ENCODE results near the gene SMARCB1.
A peak's percentile ranks its signal among the peaks of the same experiment; 100 is the strongest.

DNA sequence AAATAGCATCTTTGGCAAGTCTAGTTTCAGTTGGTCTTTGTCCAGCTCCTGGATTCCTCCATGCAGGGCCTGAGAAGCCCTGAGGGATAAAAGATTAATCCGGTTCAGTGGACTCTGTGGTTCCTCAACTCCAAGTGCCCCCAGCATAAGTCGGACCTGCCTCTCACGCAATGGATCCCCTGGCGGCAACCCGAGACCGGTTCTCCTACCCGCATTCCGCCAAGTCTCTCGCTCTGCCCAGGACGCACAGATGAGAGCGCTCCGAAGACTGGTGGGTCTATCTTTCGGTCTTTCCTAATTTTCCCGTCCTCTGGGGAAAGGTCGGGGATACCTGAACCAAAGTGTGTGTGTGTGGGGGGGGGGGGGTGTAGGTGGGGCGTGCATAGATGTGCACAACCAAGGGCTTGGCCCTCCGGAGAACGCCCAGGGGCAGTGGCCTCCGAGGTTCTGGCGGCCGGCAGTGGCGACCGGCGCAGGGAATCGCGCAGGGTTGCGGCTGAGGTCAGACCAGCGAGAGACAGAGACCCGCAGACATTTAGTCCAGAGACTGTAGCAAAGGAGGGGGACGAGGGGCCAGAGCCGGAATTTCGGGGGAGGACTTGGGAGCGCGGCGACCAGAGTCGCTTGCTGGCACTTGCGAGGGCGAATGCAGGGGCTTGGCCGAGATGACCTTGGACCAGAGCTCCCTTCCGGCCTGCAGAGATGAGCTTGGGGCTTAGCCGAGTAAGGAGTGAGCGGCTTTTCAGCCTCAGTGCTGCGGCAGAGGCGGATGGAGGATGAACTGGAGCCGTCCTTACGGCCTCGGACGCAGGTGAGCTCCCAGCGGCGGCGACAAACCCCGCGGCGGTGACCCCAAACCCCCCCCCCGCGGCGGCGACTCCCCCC is 70.2 kb downstream of the SMARCB1 start:
- TF ChIP-seq, protein P1, sequence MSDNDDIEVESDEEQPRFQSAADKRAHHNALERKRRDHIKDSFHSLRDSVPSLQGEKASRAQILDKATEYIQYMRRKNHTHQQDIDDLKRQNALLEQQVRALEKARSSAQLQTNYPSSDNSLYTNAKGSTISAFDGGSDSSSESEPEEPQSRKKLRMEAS (IDR thresholded peaks at IDR 0.05; ENCODE audit: low read depth), result no peak
- TF ChIP-seq, protein P2, sequence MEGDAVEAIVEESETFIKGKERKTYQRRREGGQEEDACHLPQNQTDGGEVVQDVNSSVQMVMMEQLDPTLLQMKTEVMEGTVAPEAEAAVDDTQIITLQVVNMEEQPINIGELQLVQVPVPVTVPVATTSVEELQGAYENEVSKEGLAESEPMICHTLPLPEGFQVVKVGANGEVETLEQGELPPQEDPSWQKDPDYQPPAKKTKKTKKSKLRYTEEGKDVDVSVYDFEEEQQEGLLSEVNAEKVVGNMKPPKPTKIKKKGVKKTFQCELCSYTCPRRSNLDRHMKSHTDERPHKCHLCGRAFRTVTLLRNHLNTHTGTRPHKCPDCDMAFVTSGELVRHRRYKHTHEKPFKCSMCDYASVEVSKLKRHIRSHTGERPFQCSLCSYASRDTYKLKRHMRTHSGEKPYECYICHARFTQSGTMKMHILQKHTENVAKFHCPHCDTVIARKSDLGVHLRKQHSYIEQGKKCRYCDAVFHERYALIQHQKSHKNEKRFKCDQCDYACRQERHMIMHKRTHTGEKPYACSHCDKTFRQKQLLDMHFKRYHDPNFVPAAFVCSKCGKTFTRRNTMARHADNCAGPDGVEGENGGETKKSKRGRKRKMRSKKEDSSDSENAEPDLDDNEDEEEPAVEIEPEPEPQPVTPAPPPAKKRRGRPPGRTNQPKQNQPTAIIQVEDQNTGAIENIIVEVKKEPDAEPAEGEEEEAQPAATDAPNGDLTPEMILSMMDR (IDR thresholded peaks at IDR 0.05), result peak; percentile 22; the same call in 1 of the 2 replicates
- TF ChIP-seq NRF1 (IDR thresholded peaks at IDR 0.05; ENCODE audit: low read depth, low read length), result 0 out of 2 replicates have a peak, but pooled peaks have one; percentile 12
- TF ChIP-seq, protein P3, sequence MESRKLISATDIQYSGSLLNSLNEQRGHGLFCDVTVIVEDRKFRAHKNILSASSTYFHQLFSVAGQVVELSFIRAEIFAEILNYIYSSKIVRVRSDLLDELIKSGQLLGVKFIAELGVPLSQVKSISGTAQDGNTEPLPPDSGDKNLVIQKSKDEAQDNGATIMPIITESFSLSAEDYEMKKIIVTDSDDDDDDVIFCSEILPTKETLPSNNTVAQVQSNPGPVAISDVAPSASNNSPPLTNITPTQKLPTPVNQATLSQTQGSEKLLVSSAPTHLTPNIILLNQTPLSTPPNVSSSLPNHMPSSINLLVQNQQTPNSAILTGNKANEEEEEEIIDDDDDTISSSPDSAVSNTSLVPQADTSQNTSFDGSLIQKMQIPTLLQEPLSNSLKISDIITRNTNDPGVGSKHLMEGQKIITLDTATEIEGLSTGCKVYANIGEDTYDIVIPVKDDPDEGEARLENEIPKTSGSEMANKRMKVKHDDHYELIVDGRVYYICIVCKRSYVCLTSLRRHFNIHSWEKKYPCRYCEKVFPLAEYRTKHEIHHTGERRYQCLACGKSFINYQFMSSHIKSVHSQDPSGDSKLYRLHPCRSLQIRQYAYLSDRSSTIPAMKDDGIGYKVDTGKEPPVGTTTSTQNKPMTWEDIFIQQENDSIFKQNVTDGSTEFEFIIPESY (IDR thresholded peaks at IDR 0.05; ENCODE audit: borderline replicate concordance, low read depth), result no peak
- no peak for TF ChIP-seq EP300 (IDR thresholded peaks at IDR 0.05; ENCODE audit: borderline replicate concordance in 1 of 2, low read depth in 1 of 2, low read length in 1 of 2)
- no peak for TF ChIP-seq EZH2phosphoT487 (IDR thresholded peaks at IDR 0.05; ENCODE audit: borderline replicate concordance, low read depth)
- TF ChIP-seq, protein P4, sequence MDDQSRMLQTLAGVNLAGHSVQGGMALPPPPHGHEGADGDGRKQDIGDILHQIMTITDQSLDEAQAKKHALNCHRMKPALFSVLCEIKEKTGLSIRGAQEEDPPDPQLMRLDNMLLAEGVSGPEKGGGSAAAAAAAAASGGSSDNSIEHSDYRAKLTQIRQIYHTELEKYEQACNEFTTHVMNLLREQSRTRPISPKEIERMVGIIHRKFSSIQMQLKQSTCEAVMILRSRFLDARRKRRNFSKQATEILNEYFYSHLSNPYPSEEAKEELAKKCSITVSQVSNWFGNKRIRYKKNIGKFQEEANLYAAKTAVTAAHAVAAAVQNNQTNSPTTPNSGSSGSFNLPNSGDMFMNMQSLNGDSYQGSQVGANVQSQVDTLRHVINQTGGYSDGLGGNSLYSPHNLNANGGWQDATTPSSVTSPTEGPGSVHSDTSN (IDR thresholded peaks at IDR 0.05), result no peak
- 0 out of 2 replicates have a peak, but pooled peaks have one; percentile 2 for TF ChIP-seq TAF1 (IDR thresholded peaks at IDR 0.05; ENCODE audit: borderline replicate concordance, low read depth, low read length)

Data from SK-N-SH (cell line).